Left cardiac atrium (tissue), 4 donors: ENCODE measurements around the gene ZNF23. TPM values are rescaled to one million over a fixed set of nuclear protein-coding genes. Genes with fewer than 3 reads are reported as not detected.

Experiments
- ATAC-seq, 2 donors: fragments of 200-7000 bp; cut with Tn5 transposase; one replicate each; pipeline ENCODE4 v1.9.1; 2020; ENCODE audit warnings: mild to moderate bottlenecking in 2 of 2, moderate library complexity in 2 of 2
- DNase-seq: peaks from one replicate; pipeline ENCODE4 v3.0.0-alpha.2; 2020
- intact Hi-C, 2 donors: fragments of 100-400 bp; cut with DNase I; formaldehyde crosslinking; loops; one replicate each; pipeline versions ENCODE4 v1.14.1 to v1.15.1; 2022 to 2023
- total RNA-seq, 2 donors: library from RNA; stranded (reverse); fragmentation: NEBNext Ultra II Directional; extraction: Animal tissue kit (Norgen Biotek cat#: 25700); gene quantifications; one replicate each; pipeline ENCODE4 v1.2.1, GENCODE V29; 2021
- donor health status: DM: no; HTN: yes; CAD: no.
- donor health status: DM: no; HTN: yes; CAD: no; lungs with severe emphysema.
- donor health status: DM: yes; HTN: yes; CAD: no.
- donor health status: Dilated cardiomyopathy.

Gene ZNF23
- total RNA-seq, 2 donors from 2014 or later: 5.8 to 6.5 TPM

GRCh38 chr16:71407731-71408130 lies 54.3 kb downstream of the ZNF23 start:
- ATAC-seq: no peak
- DNase-seq: no peak
- intact Hi-C loops: no loop called here

GRCh38 chr16:71406724-71407123 lies 55.3 kb downstream of the ZNF23 start:
- ATAC-seq (no peak), DNase-seq (no peak)
- intact Hi-C loops: no loop called here

GRCh38 chr16:71406316-71406715 lies 55.7 kb downstream of the ZNF23 start:
- intact Hi-C loops: no loop called here
- DNase-seq (no peak), ATAC-seq (no peak)

GRCh38 chr16:71404364-71404763 lies 57.7 kb downstream of the ZNF23 start:
- intact Hi-C loops: no loop called here
- ATAC-seq (no peak), DNase-seq (no peak)

GRCh38 chr16:71402674-71403073 lies 59.4 kb downstream of the ZNF23 start:
- ATAC-seq: no peak
- no peak for DNase-seq
- intact Hi-C loops: no loop called here

- intact Hi-C loops: no loop called here
- DNase-seq (no peak), ATAC-seq (no peak)
Observed at GRCh38 chr16:71402007-71402406, 60.0 kb downstream of the ZNF23 start.

- ATAC-seq (peak in 1 of 2 donors; percentile 50), DNase-seq (no peak)
- intact Hi-C loops: no loop called here
Observed at GRCh38 chr16:71399801-71400563, 62.1 kb downstream of the ZNF23 start.

Other genes with a start within 250 kb of the ZNF23 start
- under 1 TPM; 0.38 to 0.65 TPM for gene HYDIN, start 231.5 kb downstream of the ZNF23 start, total RNA-seq
- gene CMTR2, start 172.8 kb downstream of the ZNF23 start, total RNA-seq: 10 to 100 TPM; 10.4 to 11.3 TPM
- gene CALB2, start 103.5 kb downstream of the ZNF23 start, total RNA-seq: 10 to 100 TPM; 25.9 to 30.8 TPM
- not detected for gene TLE7, start 20.2 kb downstream of the ZNF23 start, total RNA-seq
- gene ZNF19, start 27.1 kb upstream of the ZNF23 start, total RNA-seq: 1 to 10 TPM; 3.5 to 3.7 TPM
- gene CHST4, start 64.2 kb upstream of the ZNF23 start, total RNA-seq: under 1 TPM in 1 of 2 donors, not detected in 1; 0.16 TPM
- gene TAT, start 114.8 kb upstream of the ZNF23 start, total RNA-seq: not detected
- not detected for gene MARVELD3, start 163.9 kb upstream of the ZNF23 start, total RNA-seq